Endothelial cell of umbilical vein (primary cell): ENCODE measurements around the gene CMSS1. TPM values are rescaled to one million over a fixed set of nuclear protein-coding genes. Genes with fewer than 3 reads are reported as not detected.

Experiments
- BruUV-seq: library from RNA; stranded (reverse); fragments of 400-500 nt; replicated peaks from 2 replicates; lab custom pipeline; 2021; lab: Mats Ljungman, UMichigan
- CTCF ChIA-PET: fragments of 300-600, 350-600 bp; sonication (Branson Sonifier 250); formaldehyde crosslinking; loops from one replicate; lab custom pipeline; 2021; ENCODE audit warnings: antibody characterized with exemption, inconsistent platforms; lab: Charles Lee
- POLR2A ChIA-PET: fragments of 300-600, 350-600 bp; sonication (Branson Sonifier 250); formaldehyde crosslinking; loops from one replicate; lab custom pipeline; 2021; ENCODE audit warnings: antibody characterized with exemption, inconsistent platforms; lab: Charles Lee
- DNase-seq: peaks from one replicate; pipeline ENCODE4 v3.0.0-alpha.2; 2011; ENCODE audit warnings: low read depth, low spot score
- FAIRE-seq: peaks from 2 replicates; lab custom pipeline; 2011; peaks lifted over from hg19 to GRCh38; lab: Jason Lieb, UNC
- H2AFZ ChIP-seq: 2 replicates; pipeline ENCODE4 v1.6.0; 2012; ENCODE audit warnings: low read depth, low read length, control low read depth, inconsistent platforms
- H3K27ac ChIP-seq: 2 replicates; pipeline ENCODE4 v1.5.1; 2011; ENCODE audit warnings: low read depth, mild to moderate bottlenecking, control low read depth, low read length, moderate library complexity; ENCODE audit not compliant: insufficient read depth
- H3K27me3 ChIP-seq, 2 experiments: 2 replicates each; pipeline versions ENCODE4 v1.6.0 to v1.6.1; 2011; ENCODE audit warnings: low read length in 2 of 2, mixed read lengths in 1 of 2; ENCODE audit not compliant: control insufficient read depth in 2 of 2, insufficient read depth in 2 of 2
- H3K36me3 ChIP-seq, 2 experiments: 2 replicates in 1 of 2; 3 replicates in 1 of 2; pipeline ENCODE4 v1.5.1; 2011; ENCODE audit warnings: low read length in 2 of 2, mild to moderate bottlenecking in 1 of 2, moderate library complexity in 1 of 2; ENCODE audit not compliant: control insufficient read depth in 2 of 2, insufficient read depth in 2 of 2; ENCODE audit errors: extremely low read depth in 1 of 2
- H3K4me1 ChIP-seq: 3 replicates; pipeline ENCODE4 v1.5.1; 2011; ENCODE audit warnings: mild to moderate bottlenecking, low read length; ENCODE audit not compliant: control insufficient read depth, insufficient read depth; ENCODE audit errors: extremely low read depth
- H3K4me2 ChIP-seq: 2 replicates; pipeline ENCODE4 v1.6.1; 2011; ENCODE audit warnings: low read length, control low read depth, mixed read lengths; ENCODE audit not compliant: insufficient read depth
- H3K4me3 ChIP-seq, 3 experiments: fragments of 200-600 bp in 1 of 3; sonication (generic), shearing (Covaris generic) in 1 of 3; replicated peaks in 1 of 3; 2 replicates each; pipeline ENCODE4 v1.5.1; 2011 to 2016; ENCODE audit warnings: control low read depth in 3 of 3, low read length in 3 of 3, mild to moderate bottlenecking in 2 of 3, inconsistent platforms in 1 of 3, low read depth in 1 of 3, moderate library complexity in 1 of 3; ENCODE audit not compliant: insufficient read depth in 1 of 3
- H3K79me2 ChIP-seq: 2 replicates; pipeline ENCODE4 v1.6.0; 2012; ENCODE audit warnings: low read length, inconsistent platforms; ENCODE audit not compliant: control insufficient read depth, insufficient read depth
- H3K9ac ChIP-seq: replicated peaks from 2 replicates; pipeline ENCODE3; 2011; ENCODE audit warnings: low read length, control low read depth; ENCODE audit not compliant: insufficient read depth; ENCODE audit errors: extremely low read depth
- H3K9me1 ChIP-seq: replicated peaks from 3 replicates; pipeline ENCODE4 v1.6.0; 2011; ENCODE audit warnings: mild to moderate bottlenecking, low read length; ENCODE audit not compliant: control insufficient read depth, insufficient read depth; ENCODE audit errors: extremely low read depth
- H3K9me3 ChIP-seq: replicated peaks from 2 replicates; pipeline ENCODE4 v1.5.1; 2012; ENCODE audit warnings: low read length, inconsistent platforms; ENCODE audit not compliant: control insufficient read depth, insufficient read depth
- H4K20me1 ChIP-seq: replicated peaks from 2 replicates; pipeline ENCODE3; 2011; ENCODE audit warnings: mild to moderate bottlenecking, low read length; ENCODE audit not compliant: control insufficient read depth, insufficient read depth; ENCODE audit errors: extremely low read depth
- EZH2 ChIP-seq: IDR thresholded peaks from 2 replicates; pipeline ENCODE4 v1.6.1; 2012; ENCODE audit warnings: borderline replicate concordance, low read depth, mild to moderate bottlenecking, moderate library complexity, low read length, inconsistent platforms; ENCODE audit not compliant: severe bottlenecking
- FOS ChIP-seq: IDR thresholded peaks from 2 replicates; pipeline ENCODE4 v1.6.1; 2011; ENCODE audit warnings: mild to moderate bottlenecking, low read length, moderate library complexity, borderline replicate concordance; ENCODE audit not compliant: insufficient read depth
- MAX ChIP-seq: IDR thresholded peaks from 2 replicates; pipeline ENCODE4 v1.6.1; 2011; ENCODE audit not compliant: insufficient read depth, insufficient read length
- POLR2AphosphoS5 ChIP-seq: IDR thresholded peaks from 2 replicates; pipeline ENCODE4 v1.6.1; 2012; ENCODE audit warnings: low read depth, mild to moderate bottlenecking, control low read depth, low read length, moderate library complexity; ENCODE audit not compliant: insufficient read depth
- dilution Hi-C: fragments of 300-500 bp; cut with MboI; formaldehyde crosslinking; loops from one replicate; pipeline ENCODE4 v1.15.0; 2019; ENCODE audit warnings: low sequenced_read_pairs; ENCODE audit not compliant: extremely low pct_ligation_motif_present
- intact Hi-C: fragments of 100-400 bp; cut with micrococcal nuclease; formaldehyde crosslinking; loops from one replicate; pipeline ENCODE4 v1.10.0; 2022
- polyA plus RNA-seq, 4 experiments: library from polyadenylated mRNA; depleted of rRNA in 3 of 4; stranded (reverse) in 3 of 4; unstranded in 1 of 4; fragments of >200 nt; gene quantifications; 2 replicates each; pipeline versions ENCODE4 v1.2.1 to v1.2.3, GENCODE V29; 2011 to 2012; ENCODE audit warnings: missing spikeins in 1 of 4
- total RNA-seq: library from RNA; stranded (reverse); gene quantifications from 2 replicates; pipeline ENCODE4 v1.2.3, GENCODE V29; 2021
- TF ChIP-seq, protein P1 (sequence below), 2 donors: IDR thresholded peaks; 1 replicate in 1 of 2; 2 replicates in 1 of 2; pipeline ENCODE4 v1.5.1; 2011; ENCODE audit warnings: low read length in 2 of 2, mild to moderate bottlenecking in 2 of 2, moderate library complexity in 2 of 2, control low read depth in 1 of 2, inconsistent platforms in 1 of 2, low read depth in 1 of 2; ENCODE audit not compliant: insufficient read depth in 1 of 2; ENCODE audit errors: extremely low read depth in 1 of 2

The CMSS1 gene
- total and polyA plus RNA-seq, 2 donors (not counting 3 experiments of a cell fraction or from before 2014, with no cell fraction given) = 9.7 to 60.6 TPM

GRCh38 chr3:99875581-99875928 is 57.9 kb downstream of the CMSS1 start:
- TSS peak; percentile 50 for BruUV-seq
- Histone ChIP-seq H3K36me3 (peaks cover 0 to 4% of the 10 kb centered on the region in 2 experiments), H3K9ac (peak overlapping the region; percentile 97), H3K79me2 (peaks cover 52% of the 10 kb centered on the region), H4K20me1 (peaks cover 6% of the 10 kb centered on the region), H3K4me2 (peak overlapping the region; percentile 99), H3K4me1 (peaks cover 47% of the 10 kb centered on the region), H2AFZ (no peak overlapping the region), H3K4me3 (peak overlapping the region; percentile 60 to 96 (median 91)), H3K27ac (peak overlapping the region; percentile 99), H3K9me3 (no peaks in the 10 kb centered on the region), H3K27me3 (no peaks in the 10 kb centered on the region), H3K9me1 (no peaks in the 10 kb centered on the region)
- FAIRE-seq = no peak
- DNase-seq = peak; percentile 72
- CTCF ChIA-PET = interaction anchor here (0.8 to 1.5 kb wide), 13 partner anchors 13 to 378 kb away, joined by 3 to 7 read pairs (median 3); no protein-coding TSS in a partner anchor
- TF ChIP-seq FOS = no peak
- TF ChIP-seq EZH2 = no peak
- TF ChIP-seq, protein P1, sequence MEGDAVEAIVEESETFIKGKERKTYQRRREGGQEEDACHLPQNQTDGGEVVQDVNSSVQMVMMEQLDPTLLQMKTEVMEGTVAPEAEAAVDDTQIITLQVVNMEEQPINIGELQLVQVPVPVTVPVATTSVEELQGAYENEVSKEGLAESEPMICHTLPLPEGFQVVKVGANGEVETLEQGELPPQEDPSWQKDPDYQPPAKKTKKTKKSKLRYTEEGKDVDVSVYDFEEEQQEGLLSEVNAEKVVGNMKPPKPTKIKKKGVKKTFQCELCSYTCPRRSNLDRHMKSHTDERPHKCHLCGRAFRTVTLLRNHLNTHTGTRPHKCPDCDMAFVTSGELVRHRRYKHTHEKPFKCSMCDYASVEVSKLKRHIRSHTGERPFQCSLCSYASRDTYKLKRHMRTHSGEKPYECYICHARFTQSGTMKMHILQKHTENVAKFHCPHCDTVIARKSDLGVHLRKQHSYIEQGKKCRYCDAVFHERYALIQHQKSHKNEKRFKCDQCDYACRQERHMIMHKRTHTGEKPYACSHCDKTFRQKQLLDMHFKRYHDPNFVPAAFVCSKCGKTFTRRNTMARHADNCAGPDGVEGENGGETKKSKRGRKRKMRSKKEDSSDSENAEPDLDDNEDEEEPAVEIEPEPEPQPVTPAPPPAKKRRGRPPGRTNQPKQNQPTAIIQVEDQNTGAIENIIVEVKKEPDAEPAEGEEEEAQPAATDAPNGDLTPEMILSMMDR (IDR thresholded peaks at IDR 0.05; ENCODE audit: extremely low read depth in 1 of 2, insufficient read depth in 1 of 2, low read depth in 1 of 2, low read length in 2 of 2) = no peak
- no peak for TF ChIP-seq MAX
- no peak for TF ChIP-seq POLR2AphosphoS5
- intact Hi-C loops = no loop called here
- dilution Hi-C loops = no loop called here
- POLR2A ChIA-PET = interaction anchor here (0.7 to 2.4 kb wide), 6 partner anchors 23 to 167 kb away, joined by 3 to 19 read pairs (median 4); no protein-coding TSS in a partner anchor
